HL-60/S4 treated with phorbol 12-myristate 13-acetate at 8.2 ng/mL for 4 days and 3 days (cell line): ENCODE measurements around the gene PRKN.
"Not testable (repeated sequence)": the region's sequence is repeated elsewhere in the genome, so short reads cannot be mapped to it uniquely, and the experiment has no call there.

Experiments used
- in situ Hi-C: fragments of 300-500 bp; cut with MboI; formaldehyde crosslinking; loops from 2 replicates; pipeline ENCODE4 v1.15.0; 2022; ENCODE audit warnings: low sequenced_read_pairs

PRKN gene

DNA sequence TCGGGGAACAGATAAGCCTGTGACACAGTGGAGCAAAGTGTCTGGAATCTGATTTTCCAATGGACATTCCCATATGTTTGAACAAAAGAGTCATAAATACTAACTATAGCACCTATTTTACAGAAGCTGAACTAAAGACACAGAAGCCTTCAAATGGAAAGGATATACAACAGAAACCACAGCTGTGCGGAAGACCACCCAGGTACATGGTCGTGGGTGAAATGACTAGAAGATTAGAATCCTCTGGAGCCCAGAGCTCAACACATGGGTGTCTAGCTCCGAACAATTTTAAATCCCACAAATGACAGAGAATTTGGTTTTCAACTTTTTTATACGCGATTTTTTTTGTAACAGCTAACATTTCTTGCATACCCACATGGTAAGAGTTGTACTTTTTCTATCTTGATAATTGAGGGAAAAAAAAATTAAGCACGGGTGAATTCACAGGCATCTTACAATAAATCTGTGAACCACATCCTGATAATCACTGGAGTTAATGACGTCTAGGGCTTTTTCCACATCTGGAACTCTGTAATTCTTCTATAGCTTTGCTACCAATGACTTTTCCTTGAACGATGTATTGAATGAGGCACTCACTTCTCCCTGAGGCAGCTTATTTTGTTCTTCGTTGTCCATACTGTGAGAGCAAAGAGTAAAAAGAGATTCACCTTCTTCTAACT lies 1182.6 kb downstream of the PRKN start:
- in situ Hi-C loops: no loop called here

DNA sequence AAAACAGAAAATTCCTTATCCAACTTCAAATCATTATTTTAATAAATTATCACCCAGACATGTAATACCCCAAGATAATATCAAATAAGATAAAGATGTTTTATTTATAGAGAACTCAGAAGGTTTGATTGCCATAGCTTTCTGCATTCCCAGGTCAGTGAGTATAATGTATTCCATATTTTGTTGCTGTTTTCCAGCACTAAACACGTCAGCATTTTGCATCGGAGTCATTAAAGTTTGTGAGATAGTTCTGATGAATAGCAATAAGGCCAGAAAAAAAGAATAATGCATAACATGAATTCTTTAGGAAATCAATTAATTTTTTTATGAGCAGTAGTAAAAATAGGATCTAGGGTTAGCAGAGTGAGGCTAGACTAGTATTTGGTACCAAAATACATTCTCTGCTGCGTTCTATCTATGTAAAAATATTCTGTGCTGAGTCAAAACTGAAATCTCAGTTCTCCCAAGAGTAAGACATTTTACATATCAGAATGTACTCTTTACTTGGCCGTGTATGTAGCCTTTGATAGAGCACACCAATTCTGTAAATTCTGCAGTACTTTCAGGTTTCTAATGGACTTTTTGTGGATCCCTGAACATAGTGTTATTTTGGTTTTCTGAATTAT lies 1183.8 kb downstream of the PRKN start:
- in situ Hi-C loops: no loop called here

GRCh38 chr6:161542346-161542980 lies 1185.1 kb downstream of the PRKN start:
- in situ Hi-C loops: no loop called here

- in situ Hi-C loops: no loop called here
Measured at GRCh38 chr6:161540532-161540931, 1187.0 kb downstream of the PRKN start.

- in situ Hi-C loops: no loop called here
Measured at GRCh38 chr6:161536224-161536630, 1191.3 kb downstream of the PRKN start.

DNA sequence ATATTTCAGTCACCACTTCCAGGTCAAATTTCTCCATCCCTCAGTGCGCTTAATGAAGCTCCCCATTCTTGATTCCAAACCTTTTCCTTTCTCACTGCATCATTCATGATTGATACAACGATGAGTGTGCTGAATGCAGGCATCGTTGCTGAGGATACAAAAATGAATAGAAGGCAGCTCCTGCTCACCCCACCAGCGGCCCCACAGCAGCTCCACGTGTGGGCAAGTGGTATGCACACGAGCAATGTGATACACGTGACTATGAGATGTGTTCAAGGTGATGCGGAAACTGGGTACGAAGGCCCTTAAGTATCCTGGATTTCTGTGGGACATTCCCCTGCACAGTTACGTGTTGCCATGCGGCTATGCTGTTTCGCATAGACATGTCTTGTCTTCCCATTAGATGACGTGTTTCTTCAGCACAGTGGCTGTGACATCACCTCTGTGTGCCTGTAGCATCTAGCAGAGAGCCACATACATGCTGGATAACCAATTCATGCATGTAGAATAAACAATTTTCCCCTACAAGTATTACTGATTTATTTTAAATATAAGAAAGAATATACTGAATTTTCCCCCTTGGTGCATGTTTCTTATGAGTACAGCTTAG lies 1193.2 kb downstream of the PRKN start:
- in situ Hi-C loops: no loop called here

DNA sequence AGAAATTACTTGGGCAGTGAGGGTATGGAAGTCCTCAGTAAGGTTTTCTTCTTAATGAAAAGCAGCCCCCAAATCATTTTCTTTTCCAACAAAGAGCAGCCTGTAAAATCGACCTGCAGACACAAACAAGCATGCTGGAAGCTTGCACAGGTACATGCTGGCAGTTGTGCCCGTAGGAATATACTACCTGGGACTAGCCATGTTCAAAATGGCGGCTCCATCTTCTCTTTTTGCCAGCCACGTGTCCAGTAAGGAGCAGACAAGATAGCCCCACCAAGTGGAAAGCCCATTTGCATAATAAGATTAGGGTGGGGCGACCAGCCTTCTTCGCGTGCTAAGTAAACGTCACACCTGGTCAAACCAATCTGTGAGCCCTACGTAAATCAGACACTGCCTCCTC lies 1194.3 kb downstream of the PRKN start:
- in situ Hi-C loops: no loop called here

- in situ Hi-C loops: no loop called here
Measured at GRCh38 chr6:161532536-161532935, 1195.0 kb downstream of the PRKN start.

- in situ Hi-C loops: no loop called here
Measured at GRCh38 chr6:161526794-161527193, 1200.8 kb downstream of the PRKN start.

DNA sequence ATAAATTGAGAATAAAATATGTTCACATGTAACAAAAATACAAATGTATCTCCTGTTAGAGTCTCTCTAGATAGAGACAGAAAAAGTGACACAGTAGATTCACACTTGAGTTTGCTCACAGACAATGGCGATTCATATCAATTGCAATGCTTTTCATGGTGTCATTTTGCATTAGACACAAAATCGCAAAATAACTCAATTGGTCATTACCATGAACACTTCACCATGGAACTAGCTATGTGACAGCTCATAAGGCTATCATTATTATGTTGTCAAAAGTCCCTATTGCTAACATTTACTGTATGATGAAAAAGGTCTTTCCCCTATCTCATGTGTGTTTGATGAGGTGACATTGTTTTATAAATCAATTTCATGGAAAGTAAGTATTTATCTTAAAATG lies 1204.2 kb downstream of the PRKN start:
- in situ Hi-C loops: no loop called here

GRCh38 chr6:161522276-161522675 lies 1205.3 kb downstream of the PRKN start:
- in situ Hi-C loops: no loop called here

DNA sequence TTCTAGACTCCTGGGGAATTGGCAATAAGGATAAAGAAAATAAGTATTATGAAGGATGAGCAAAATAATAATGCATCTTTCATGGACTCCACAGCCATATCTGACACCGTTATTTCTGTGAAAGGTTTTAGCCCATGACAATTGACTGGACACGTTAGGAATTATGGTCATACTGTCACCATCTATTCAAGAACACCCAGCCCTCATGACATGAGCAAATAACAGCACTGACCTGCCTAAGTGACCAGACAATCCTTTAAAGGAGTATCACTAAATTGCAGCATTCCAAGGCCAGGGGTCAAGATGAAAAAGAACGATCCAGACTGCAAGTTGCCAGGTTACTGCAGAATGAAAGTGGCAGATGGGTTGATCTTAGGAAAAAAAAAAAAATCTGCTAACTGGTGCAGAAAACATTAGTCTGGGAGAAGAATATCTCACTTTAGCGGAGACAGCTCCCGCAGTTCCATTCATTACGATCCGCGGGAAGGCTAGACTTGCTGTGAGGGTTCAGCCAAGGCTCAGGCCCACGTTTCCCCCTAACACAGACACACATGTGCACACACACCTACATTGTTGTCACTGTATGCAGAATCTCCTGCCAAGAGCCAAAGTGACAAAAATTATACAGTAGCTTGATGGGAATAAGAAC lies 1216.0 kb downstream of the PRKN start:
- in situ Hi-C loops: no loop called here

GRCh38 chr6:161508341-161508740 lies 1219.2 kb downstream of the PRKN start:
- in situ Hi-C loops: no loop called here

- in situ Hi-C loops: no loop called here
Measured at GRCh38 chr6:161507375-161507774, 1220.2 kb downstream of the PRKN start.

GRCh38 chr6:161503570-161503969 lies 1224.0 kb downstream of the PRKN start:
- in situ Hi-C loops: no loop called here

DNA sequence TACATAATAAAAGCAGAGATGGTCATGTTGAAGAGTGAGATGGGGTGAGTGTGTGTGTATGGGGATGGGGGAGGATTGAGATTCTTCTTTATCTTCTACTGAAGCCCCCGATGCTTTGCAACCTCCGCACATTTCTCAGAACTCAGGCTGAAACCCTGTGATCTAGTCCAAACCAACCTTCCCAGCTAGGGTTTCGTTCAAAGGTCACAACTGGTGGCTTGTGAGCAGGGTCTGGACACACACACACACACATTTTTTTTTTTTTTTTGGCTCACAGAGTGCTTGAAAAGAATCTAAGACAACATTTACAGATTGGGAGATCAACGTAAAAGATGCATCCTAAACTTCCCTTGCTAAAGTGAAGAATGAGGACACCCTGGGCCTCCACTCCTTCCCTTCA lies 1228.7 kb downstream of the PRKN start:
- in situ Hi-C loops: no loop called here

DNA sequence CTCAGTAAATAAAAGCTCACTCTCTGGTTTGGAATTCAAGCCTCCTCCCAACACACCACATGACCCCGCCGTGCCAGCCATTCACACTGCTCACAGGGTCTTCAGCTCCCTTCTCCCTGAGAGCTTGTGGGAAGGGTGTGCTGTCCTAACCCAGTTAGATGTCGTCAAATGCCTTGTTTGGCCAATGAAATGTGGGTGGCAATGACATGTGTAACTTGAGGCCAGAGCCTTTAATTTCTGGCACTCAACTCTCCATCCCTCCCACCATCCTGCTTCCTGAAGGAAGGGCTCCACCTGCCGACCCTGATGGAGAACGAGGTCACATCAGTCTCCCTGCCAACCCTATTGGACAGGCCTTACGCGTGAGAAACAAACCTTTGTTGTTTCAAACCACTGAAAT lies 1229.2 kb downstream of the PRKN start:
- in situ Hi-C loops: no loop called here

GRCh38 chr6:161496941-161497340 lies 1230.6 kb downstream of the PRKN start:
- in situ Hi-C loops: no loop called here

- in situ Hi-C loops: not testable (repeated sequence)
Measured at GRCh38 chr6:161496271-161496670, 1231.3 kb downstream of the PRKN start.

GRCh38 chr6:161494566-161494965 lies 1233.0 kb downstream of the PRKN start:
- in situ Hi-C loops: no loop called here

DNA sequence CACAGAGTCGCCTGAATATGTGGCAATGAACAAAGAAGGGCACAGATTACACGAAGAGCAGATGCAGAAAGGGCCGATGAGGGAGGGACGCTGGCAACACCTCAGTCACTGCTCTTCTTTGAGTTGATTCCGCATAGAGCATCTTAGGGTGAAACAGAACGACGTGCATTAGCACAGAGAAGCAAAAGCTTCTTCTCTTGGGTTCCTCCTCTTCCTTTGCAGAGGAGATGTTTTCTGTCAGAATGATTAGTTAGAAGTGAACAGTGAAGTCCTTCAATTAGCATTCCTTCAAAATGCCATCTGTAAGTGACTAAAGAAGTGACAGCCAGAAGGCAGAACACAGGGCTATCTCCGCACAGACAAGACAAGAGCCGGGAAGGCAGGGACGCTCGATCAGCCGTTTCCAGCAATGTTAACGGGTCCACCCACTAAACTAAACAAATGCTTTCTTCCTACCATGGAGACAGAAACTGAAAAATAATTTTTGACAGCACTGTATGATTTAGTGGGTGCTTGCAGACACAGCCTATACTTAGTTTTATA lies 1233.9 kb downstream of the PRKN start:
- in situ Hi-C loops: no loop called here
